GM19193 (cell line): ENCODE data around the gene NME7.

Source experiments
- POLR2A ChIP-seq: IDR thresholded peaks from 4 replicates; pipeline ENCODE4 v1.6.1; 2011; ENCODE audit not compliant: insufficient read depth, insufficient read length; ENCODE audit errors: extremely low read depth

NME7 gene

DNA sequence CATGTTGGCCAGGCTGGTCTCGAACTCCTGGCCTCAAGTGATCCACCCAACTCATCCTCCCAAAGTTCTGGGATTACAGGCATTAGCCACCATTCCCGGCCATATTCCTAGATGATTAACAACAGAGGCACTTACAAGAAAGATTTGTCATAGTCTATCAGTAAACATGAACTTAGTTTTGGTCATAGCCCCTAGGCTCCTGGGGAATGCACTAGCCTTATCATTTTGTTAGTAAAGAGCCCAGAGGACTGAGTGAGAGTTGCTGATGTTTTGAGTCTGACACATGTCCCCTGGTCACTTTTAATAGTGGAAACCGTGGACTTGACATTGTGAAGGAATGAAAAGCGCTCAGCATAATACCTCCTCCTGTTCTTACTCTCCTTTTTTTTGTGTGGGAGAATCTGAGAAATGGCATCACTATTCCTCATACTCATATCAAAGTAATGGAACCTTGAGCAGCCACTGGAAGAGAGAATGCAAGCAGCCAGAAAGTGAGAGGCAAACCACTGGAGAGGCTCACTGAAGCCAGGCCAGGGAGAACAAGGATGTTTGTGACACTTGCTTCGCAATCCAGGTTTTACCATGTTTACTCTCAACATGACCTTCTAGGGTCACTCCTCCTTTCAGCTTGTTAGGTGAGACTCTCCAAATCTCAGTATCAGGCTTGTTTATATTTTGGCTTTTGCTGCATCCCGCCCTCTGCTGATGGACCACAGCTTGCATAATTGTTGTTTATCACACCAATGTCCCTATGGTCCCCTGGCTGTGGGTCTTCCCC, 246.3 kb downstream of the NME7 start:
- no peak for TF ChIP-seq POLR2A

DNA sequence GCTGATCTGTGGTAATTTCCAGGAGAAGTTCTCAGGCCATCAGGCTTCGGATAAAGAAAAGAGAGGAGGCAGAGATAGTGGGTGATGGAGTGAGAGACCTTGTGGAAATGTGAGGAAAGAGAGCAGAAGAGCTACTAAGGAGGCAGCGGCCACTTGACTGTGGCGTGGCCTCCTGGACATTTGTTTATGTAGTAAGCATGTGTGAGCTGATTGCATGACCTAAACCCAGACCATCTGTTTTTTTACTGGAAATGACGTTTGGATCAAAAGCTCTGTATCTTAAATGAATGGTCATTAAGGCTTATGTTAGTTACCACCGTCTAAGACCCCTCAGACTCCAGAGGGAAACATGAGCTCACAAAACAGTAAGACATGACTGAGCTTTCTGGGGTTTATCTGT, 247.5 kb downstream of the NME7 start:
- TF ChIP-seq POLR2A = no peak

DNA sequence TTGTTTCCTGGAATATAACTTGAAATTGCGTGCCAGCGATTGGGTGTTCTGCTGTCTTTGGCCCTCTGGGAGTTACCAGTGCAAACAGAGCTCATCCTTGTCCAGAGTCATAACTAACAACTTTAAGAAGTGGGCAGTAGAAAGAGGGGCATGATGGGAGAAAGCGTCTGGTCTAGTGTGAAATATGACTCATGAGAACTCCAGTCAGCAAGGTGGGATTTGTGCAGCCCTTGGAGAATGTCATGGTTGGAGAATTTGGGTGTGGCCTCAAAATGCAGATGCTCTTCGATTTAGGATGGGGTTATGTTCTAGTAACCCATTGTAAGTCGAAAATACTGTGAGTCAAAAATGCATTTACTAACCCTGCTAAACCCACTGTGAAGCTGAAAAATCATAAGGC, 248.2 kb downstream of the NME7 start:
- TF ChIP-seq POLR2A = no peak

DNA sequence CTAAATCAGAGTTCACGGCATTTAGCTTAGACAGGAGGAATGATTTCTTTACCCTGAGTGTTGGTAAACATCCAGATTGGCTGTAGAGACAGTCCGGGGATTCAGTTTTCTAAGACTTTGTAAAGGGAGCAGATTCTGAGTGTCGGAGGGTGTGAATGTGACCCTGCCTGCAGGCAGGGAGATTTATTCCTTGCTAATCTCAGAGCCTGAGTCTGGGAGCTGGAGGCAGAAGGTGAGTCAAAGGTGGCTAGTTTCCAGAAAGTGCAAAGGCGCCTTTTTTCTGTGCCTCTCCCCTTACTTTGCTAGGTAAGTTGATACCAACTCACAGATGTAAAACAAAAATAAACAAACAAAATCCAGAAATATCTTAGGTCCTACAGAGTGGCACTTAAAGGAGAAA, 249.4 kb downstream of the NME7 start:
- TF ChIP-seq POLR2A = no peak

DNA sequence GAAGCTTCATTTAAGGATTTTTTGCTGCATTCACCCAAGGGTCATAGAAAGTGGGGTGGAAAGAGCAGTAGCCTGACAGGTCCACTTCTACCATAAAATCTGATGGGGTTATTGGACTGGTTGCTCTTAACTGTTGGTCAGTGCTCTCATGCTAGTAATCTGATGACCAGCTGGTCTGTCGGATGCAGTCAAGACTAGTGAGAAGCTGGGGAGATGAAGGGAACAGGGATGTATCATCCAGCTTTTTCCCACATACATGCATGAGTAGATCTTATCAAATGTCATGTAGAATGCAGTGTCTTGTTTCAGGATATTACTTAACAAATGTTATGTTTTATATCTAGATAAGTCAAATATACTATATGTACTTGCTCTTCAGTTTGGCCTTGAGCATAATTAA, 250.0 kb downstream of the NME7 start:
- TF ChIP-seq POLR2A = no peak

DNA sequence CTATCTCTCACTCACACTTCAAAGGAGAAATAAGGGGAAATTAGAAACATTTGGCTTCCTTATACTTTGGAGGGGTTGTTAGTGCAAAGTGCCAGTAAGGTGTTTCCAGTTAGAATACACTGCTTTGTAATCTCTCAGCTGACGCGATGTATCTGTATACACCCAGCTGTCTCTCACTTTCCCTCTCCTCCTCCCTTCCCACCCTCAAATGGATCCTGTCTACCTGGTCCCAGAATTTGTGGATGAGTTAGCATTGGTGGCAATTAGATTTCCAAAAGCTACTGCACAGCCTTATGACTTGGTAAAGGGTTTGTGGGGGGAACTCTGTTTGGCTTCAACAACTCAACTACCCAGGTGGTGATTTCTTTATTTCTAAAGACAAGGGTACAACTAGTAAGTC, 250.6 kb downstream of the NME7 start:
- TF ChIP-seq POLR2A = no peak

DNA sequence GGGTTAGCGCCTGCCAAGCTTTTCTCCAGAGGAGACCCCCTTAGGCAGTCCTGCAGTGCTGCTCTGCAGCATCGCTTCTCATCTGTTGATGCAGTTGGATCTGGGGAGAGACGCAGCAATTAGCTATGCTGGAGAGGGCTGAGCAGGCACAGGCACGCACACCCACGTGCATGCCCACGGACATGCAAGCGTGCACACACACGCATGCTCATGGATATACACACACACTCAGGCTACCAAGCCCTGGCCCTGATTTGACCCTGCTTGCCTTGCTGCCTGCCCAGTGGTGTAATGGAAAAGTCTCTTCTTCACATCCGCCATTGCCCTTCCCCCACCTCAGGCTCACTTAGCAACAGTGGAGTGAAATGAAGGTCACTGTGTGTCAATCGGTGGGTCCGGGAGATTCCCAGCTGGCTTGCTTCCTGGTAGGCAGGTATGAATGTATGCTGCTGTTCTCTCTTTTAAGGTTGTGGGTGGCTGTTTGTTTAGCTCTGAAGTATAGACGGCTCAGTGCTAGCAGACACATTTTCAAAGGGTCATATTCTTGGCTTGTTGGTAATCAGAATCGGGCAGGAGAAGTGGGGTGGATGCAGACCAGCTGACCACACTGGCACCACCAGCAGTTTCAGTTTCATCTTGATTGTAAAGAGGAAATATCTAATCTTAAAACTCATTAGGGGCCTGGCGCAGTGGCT, 251.6 kb downstream of the NME7 start:
- TF ChIP-seq POLR2A = peak; percentile 19

DNA sequence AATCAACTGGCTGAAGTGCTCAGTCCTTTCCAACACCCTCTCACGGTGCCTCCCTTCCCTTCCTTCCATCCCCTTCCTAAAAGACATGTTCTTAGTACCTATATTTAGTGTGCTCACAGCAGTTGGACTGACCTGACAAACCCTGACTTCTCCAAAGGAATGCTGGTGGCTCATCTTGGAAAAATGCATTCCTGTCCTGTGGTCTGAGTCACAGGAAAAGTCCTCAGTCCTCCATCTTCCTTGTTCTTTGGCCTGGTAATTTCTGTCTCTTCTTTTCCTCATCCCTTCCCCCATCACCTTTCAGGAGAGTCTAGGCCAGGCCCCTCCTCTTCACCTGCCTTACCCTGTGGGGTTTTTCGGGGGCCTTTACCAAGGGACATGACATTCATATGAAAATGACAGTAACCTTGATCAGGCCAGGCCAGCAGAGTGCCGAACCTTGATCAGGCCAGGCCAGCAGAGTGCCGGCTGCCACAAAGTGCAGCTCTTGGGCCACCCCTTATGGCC, 253.9 kb downstream of the NME7 start:
- TF ChIP-seq POLR2A = no peak

DNA sequence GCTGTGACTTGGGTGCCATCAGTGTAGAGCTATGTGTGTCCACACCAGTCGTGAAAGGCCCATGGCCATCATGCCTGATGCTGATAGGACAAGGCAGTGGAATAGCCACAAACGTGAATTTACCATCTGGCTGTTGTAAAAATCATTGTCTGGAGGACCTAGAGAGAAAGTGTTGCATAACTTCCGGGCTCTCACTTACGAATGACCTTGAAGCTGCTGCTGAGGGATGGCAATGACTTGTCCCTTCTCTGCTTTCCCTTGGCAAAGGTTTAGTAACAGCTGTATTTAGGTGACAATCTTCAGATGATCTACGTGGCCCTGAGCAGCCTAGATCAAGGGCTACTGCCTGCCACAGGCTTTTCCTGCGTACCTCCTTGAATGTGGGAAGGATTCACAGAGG, 255.4 kb downstream of the NME7 start:
- TF ChIP-seq POLR2A = no peak

DNA sequence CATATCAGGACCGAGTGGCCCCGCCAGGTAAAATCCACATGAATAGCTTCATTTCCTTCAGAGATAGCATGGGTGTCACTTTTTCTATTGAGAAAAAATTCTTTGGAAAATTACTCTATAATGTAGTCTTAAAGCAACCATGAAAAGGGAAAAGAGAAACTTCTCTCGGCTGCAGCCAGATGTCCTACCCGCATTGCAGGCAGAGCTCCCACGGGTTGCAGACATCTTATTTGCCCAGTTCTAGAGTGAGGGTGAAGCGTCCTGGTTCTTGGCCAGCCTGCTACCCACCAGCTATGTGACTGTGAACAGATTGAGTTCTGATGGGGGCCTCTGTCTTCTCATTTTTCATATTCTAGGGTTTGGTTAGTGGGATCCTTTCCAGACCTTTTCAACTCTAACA, 256.1 kb downstream of the NME7 start:
- no peak for TF ChIP-seq POLR2A

DNA sequence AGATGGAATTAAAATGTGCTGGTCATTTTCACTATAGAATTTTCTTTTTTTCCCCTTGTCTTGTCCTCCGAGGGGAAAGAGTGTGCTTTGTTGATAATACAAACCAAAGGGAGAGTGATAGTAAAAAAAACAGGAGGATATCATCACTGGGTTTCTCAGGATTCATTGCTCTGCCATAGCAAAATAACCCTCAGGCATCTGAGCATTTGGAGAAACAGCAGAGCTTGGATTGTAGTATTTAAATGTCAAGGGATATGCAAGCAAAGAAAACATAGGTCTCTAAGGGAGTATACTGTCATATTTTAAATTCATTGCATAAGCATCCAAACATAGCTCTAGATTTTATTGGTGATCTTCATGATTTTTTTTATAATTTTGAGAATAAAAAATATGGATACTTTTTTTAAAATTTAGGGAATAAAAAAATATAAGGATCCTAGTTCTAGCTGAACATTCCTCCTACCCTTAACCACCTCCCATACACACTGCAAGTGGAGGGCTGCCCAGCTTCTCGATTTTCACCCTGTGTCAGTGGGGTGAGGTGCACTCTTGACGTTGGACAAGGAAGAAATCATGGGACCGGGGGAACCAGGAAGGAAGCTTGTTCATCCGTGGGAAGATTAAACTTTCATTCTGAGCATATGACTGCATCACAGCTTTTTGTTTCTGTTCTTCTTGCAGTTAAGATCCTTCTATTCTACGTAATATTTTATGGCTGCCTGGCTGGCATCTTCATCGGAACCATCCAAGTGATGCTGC, 256.7 kb downstream of the NME7 start:
- no peak for TF ChIP-seq POLR2A

DNA sequence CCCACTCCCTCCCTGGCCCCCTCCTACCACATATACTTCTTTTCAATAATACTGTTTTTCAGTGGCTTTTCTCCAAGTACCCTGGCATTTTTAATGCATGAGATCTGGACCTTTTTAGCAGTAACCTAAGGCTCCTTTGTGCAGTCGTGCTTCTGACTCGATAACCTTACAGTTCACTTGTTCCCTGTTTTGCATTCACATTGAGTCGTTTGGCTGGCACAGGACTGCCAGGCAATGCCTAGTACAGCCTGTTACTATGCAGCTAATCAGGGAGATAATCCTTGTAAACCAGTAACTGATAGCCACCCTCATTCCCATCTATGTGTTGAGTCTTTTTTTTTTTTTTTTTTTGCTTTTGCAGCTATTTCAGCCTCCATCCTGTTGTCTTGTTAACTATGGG, 257.4 kb downstream of the NME7 start:
- no peak for TF ChIP-seq POLR2A

DNA sequence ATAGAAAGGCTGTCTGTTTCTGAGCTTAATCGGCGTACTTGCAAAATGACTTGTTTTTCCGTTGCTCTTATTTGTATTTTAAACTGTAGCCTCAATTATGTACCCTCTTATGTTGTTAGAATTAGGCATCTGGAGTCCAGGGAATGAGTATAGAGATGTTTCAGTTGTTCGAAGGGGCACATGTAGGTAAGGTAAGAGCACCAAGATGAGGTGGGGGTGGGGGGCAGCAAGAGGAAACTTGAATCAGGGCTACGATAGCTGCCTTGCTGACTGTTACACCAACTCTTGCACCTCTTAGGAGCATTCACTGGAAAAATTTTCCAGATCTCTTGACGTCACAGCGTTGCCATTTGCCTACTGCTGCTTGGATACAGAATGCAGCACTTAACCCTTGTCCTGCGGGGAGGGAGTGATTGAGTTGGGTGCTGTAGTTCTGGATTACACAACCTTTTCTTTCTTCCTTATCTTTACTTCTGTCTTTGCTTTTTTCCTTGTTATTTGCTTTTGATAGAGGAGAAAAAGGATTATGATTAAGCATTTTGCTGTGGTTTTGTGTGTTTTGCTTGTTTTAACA, 257.9 kb downstream of the NME7 start:
- TF ChIP-seq POLR2A = no peak

DNA sequence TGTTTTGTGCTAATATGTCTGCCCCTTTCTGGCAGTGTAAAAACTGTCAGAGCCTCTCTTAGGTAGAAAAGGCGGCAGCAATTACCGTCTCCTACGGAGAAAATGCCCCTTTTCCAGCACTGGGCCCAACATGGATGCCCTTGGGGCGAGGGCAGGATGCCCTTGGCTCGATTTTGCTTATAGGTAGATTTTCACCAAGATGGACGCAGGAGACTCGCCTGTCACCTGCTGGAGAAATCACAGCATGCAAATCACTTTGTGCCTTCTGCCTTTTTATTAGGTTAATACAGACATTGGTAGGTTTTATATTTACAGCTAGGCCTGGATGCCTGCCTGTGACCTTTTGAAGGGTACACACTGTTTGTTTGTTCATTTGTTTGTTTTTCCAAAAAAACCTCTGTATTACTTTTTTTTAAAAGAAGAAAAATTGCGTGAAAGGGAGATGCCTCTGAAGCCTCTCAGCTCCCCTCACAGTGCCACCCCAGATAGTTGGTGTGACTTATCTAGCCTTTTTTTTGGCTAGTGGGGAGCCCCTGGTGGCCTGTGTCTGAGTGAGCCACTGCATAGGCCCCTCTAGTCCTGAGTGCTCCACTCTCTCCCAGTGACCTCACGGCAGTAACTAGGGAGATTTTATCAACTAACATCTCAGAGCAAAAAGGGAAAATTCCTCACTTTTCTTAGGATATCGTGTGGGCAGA, 258.6 kb downstream of the NME7 start:
- no peak for TF ChIP-seq POLR2A
